ENCODE measurements around the gene SMG7.

SMG7 gene

DNA sequence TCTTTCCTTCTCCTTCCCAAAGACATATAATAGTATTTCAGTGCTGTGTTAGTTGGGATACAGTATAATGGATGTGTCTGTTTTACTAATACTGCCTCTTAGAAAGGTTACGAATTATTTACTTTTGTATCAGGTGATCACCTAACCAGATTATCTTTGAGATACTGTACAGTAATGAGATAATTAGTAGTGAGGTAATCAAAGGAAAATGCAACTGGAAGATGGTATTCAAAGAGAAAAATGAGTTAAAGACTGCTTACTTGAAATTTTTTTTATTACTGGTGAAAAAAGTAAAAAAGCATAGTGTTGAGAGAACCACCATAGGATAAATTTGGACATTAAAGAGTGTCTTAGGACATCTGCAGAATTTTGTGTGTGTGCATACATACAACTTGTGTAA lies 10.9 kb downstream of the SMG7 start:
- Histone ChIP-seq H3K27me3 (ENCODE audit: control insufficient read depth, insufficient read depth, low read length, poor library complexity, severe bottlenecking) (no peaks in the 10 kb centered on the region), H3K27ac (ENCODE audit: insufficient read depth, low read depth, low read length, poor library complexity, severe bottlenecking) (no peak overlapping the region)
- 100% methylated on average over 1 of the region's 1 CpG for WGBS, 2 experiments

DNA sequence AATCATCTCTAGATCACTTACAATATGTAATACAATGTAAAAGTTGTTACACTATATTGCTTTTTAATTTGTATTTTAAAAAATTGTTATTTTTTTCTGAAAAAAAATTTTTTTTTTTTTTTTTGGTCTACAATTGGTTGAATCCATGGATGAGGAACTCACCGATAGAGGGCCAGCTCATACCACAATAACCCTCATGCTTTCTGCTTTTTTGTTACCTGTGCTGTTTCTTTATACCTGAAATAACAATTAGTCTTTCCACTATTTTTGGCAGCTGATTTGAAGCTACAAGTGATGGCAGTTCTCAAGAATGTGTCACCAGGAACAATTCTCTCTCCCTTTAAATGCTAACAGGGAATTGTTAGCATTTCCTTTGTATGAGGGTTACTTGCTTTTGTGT lies 12.0 kb downstream of the SMG7 start:
- Histone ChIP-seq H3K27ac (ENCODE audit: insufficient read depth, low read depth, low read length, poor library complexity, severe bottlenecking) (no peak overlapping the region), H3K9me3 (ENCODE audit: control insufficient read depth, low read length) (no peaks in the 10 kb centered on the region), H3K4me3 (ENCODE audit: insufficient read depth, low read depth, low read length) (no peak overlapping the region), H3K4me1 (ENCODE audit: control insufficient read depth, insufficient read depth, low read length) (no peaks in the 10 kb centered on the region), H3K27me3 (ENCODE audit: control insufficient read depth, insufficient read depth, low read length, poor library complexity, severe bottlenecking) (no peaks in the 10 kb centered on the region), H3K36me3 (ENCODE audit: control insufficient read depth, insufficient read depth, low read length) (no peaks in the 10 kb centered on the region)
- 38 to 44% methylated on average over 1 of the region's 1 CpG for WGBS, 2 experiments

More for the DNA sequence above, 10.9 kb downstream of the SMG7 start:
- Histone ChIP-seq H3K4me3 (ENCODE audit: insufficient read depth, low read depth, low read length) (no peak overlapping the region), H3K4me1 (ENCODE audit: control insufficient read depth, insufficient read depth, low read length) (no peaks in the 10 kb centered on the region), H3K36me3 (ENCODE audit: control insufficient read depth, insufficient read depth, low read length) (no peaks in the 10 kb centered on the region), H3K9me3 (ENCODE audit: control insufficient read depth, low read length) (no peaks in the 10 kb centered on the region)

DNA sequence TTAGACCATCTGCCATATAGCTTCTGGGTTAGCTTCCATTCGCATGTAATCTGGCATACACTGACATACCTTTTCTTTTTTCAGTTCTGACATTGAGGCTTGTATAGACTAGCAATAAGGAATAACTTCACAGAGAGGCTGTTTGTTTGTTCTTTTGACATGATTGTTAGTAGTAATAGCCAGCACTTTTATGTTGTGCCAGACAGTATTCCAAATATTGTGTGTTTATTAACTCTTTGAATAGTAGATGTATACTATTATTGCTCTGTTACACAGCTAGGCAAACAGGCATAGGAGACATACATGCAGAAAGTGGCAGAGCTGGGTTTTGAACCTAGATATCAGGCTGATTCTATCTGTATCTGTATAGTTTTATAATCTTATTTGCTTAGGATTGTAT lies 12.6 kb downstream of the SMG7 start:
- Histone ChIP-seq H3K4me1 (ENCODE audit: control insufficient read depth, insufficient read depth, low read length) (no peaks in the 10 kb centered on the region), H3K27me3 (ENCODE audit: control insufficient read depth, insufficient read depth, low read length, poor library complexity, severe bottlenecking) (no peaks in the 10 kb centered on the region), H3K27ac (ENCODE audit: insufficient read depth, low read depth, low read length, poor library complexity, severe bottlenecking) (no peak overlapping the region), H3K4me3 (ENCODE audit: insufficient read depth, low read depth, low read length) (no peak overlapping the region), H3K36me3 (ENCODE audit: control insufficient read depth, insufficient read depth, low read length) (no peaks in the 10 kb centered on the region), H3K9me3 (ENCODE audit: control insufficient read depth, low read length) (no peaks in the 10 kb centered on the region)
- WGBS, 2 experiments = 100% methylated on average over 1 of the region's 1 CpG; no CpG with 5 or more reads in 1 of the 2 experiments

DNA sequence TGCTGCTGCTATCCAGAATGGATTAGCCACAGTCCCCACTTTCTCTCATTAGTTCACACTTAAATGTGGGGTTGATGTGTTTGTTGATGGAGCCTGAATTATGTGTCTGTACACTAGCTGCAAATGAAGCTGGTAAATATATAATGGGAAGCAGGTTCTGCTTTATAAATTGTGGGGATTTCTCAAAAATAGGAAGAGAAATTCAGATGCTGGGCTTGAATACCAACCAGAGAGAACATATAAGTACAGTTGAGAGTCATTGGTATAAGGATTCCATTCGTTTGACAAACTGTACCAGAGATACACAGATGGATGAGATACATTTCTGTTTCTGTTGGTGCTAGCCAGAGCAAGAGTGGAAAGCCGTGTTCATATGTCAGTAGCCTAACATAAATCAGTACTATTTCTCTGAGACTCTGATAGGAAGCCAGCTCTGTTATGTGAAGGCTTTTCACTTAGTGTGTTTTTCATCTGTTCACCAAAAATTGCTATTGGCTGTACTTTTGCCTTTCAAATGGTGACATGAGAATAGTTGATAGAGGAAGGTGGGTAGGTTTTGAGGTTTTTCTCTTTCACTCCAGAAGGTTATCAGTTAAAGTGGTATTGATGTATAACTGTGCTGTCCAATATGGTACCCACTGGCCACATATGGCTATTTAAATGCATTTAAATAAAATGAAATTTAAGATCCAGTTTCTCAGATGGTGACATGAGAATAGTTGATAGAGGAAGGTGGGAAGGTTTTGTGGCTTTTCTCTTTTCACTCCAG lies 15.6 kb downstream of the SMG7 start:
- 96 to 100% methylated on average over 2 of the region's 2 CpGs for WGBS, 2 experiments
- no peak overlapping the region for H3K27ac ChIP-seq (ENCODE audit: insufficient read depth, low read depth, low read length, poor library complexity, severe bottlenecking)
- H3K36me3 ChIP-seq (ENCODE audit: control insufficient read depth, insufficient read depth, low read length) = no peaks in the 10 kb centered on the region
- no peaks in the 10 kb centered on the region for H3K27me3 ChIP-seq (ENCODE audit: control insufficient read depth, insufficient read depth, low read length, poor library complexity, severe bottlenecking)
- H3K9me3 ChIP-seq (ENCODE audit: control insufficient read depth, low read length) = no peaks in the 10 kb centered on the region
- no peaks in the 10 kb centered on the region for H3K4me1 ChIP-seq (ENCODE audit: control insufficient read depth, insufficient read depth, low read length)
- no peak overlapping the region for H3K4me3 ChIP-seq (ENCODE audit: insufficient read depth, low read depth, low read length)

DNA sequence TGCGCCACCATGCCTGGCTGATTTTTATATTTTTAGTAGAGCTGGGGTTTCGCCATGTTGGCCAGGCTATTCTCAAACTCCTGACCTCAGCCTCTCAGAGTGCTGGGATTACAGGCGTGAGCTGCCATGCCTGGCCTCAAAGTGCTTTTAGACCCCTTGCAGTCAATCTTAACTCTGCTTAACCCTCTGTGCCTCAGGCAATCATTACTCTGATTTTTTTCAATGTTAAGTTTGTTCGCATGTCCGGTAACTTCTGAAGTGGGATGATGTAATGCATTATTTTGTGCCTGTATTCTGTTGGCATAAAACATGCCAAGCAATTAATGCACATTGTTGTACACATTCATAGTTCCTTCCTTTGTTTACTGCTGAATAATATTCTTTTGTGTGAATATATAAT lies 18.6 kb downstream of the SMG7 start:
- 90 to 91% methylated on average over 4 to 5 of the region's 5 CpGs for WGBS, 2 experiments

DNA sequence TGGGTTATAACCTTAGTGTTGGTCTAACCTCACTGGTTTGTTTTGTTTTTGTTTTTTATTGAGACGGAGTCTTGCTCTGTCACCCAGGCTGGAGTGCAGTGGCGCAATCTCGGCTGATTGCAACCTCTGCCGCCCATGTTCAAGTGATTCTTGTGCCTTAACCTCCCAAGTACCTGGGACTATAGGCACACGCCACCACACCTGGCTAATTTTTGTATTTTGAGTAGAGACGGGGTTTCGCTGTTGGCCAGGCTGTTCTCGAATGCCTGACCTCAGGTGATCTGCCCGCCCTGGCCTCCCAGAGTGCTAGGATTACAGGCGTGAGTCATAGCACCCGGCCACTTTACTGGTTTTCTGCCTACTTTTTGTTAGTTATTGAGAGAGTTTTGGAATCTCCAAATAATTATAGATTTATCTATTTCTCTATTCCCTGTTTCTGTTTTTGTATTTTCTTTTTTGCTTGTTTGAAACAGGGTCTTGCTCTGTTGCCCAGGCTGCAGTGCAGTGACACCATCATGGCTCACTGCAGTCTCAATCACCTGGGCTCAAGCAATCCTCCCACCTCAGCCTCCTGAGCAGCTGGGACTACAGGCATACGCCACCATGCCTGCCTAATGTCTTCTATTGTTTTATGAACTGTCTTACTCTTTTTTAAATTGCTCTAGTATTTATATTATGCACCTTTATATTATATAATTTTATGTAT lies 21.4 kb downstream of the SMG7 start:
- no peak overlapping the region for H3K4me3 ChIP-seq (ENCODE audit: insufficient read depth, low read depth, low read length)
- no peak overlapping the region for H3K27ac ChIP-seq (ENCODE audit: insufficient read depth, low read depth, low read length, poor library complexity, severe bottlenecking)
- no peaks in the 10 kb centered on the region for H3K4me1 ChIP-seq (ENCODE audit: control insufficient read depth, insufficient read depth, low read length)
- no peaks in the 10 kb centered on the region for H3K36me3 ChIP-seq (ENCODE audit: control insufficient read depth, insufficient read depth, low read length)
- H3K9me3 ChIP-seq (ENCODE audit: control insufficient read depth, low read length) = no peaks in the 10 kb centered on the region
- no peaks in the 10 kb centered on the region for H3K27me3 ChIP-seq (ENCODE audit: control insufficient read depth, insufficient read depth, low read length, poor library complexity, severe bottlenecking)
- 92 to 93% methylated on average over 11 to 12 of the region's 12 CpGs for WGBS, 2 experiments

More for the DNA sequence above, 18.6 kb downstream of the SMG7 start:
- no peak overlapping the region for H3K4me3 ChIP-seq (ENCODE audit: insufficient read depth, low read depth, low read length)
- H3K4me1 ChIP-seq (ENCODE audit: control insufficient read depth, insufficient read depth, low read length) = no peaks in the 10 kb centered on the region
- no peak overlapping the region for H3K27ac ChIP-seq (ENCODE audit: insufficient read depth, low read depth, low read length, poor library complexity, severe bottlenecking)
- H3K9me3 ChIP-seq (ENCODE audit: control insufficient read depth, low read length) = no peaks in the 10 kb centered on the region
- no peaks in the 10 kb centered on the region for H3K27me3 ChIP-seq (ENCODE audit: control insufficient read depth, insufficient read depth, low read length, poor library complexity, severe bottlenecking)
- H3K36me3 ChIP-seq (ENCODE audit: control insufficient read depth, insufficient read depth, low read length) = no peaks in the 10 kb centered on the region

DNA sequence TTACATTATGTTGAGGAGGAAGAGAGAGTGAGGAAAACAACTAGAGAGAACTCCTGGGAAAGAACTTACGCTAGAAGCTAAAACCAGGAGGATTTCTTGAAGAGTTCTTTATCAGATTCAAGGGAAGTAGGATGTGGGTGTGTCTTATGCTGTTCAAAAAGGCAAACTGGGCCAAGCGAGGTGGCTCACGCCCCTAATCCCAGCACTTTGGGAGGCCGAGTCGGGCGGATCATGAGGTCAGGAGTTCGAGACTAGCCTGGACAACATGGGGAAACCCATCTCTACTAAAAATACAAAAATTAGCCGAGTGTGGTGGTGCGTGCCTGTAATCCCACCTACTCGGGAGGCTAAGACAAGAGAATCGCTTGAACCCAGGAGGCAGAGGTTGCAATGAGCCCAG lies 23.1 kb downstream of the SMG7 start:
- 93 to 94% methylated on average over 11 of the region's 11 CpGs for WGBS, 2 experiments

DNA sequence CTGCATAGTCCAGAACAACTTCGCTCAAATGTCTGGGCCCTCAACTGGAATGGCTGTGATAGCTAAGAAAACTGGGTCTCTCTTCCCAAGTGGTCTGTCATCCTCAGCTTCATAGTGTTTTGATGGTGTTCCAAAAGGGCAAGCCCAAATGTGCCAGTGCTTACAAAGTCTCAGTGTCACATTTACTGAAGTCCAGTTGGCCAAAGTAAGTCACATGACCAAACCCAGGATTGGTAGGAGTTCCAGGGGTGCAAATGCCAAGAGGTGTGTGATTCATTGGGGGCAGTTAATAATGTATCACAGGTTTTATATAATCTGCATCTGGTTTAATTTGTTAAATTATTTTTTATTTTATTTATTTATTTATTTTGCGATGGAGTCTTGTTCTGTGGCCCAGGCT lies 24.9 kb downstream of the SMG7 start:
- Histone ChIP-seq H3K36me3 (ENCODE audit: control insufficient read depth, insufficient read depth, low read length) (no peaks in the 10 kb centered on the region), H3K27ac (ENCODE audit: insufficient read depth, low read depth, low read length, poor library complexity, severe bottlenecking) (no peak overlapping the region), H3K9me3 (ENCODE audit: control insufficient read depth, low read length) (no peaks in the 10 kb centered on the region), H3K4me3 (ENCODE audit: insufficient read depth, low read depth, low read length) (no peak overlapping the region), H3K4me1 (ENCODE audit: control insufficient read depth, insufficient read depth, low read length) (no peaks in the 10 kb centered on the region), H3K27me3 (ENCODE audit: control insufficient read depth, insufficient read depth, low read length, poor library complexity, severe bottlenecking) (no peaks in the 10 kb centered on the region)
- 99 to 100% methylated on average over 2 of the region's 2 CpGs for WGBS, 2 experiments

More for the DNA sequence above, 23.1 kb downstream of the SMG7 start:
- Histone ChIP-seq H3K27ac (ENCODE audit: insufficient read depth, low read depth, low read length, poor library complexity, severe bottlenecking) (no peak overlapping the region), H3K27me3 (ENCODE audit: control insufficient read depth, insufficient read depth, low read length, poor library complexity, severe bottlenecking) (no peaks in the 10 kb centered on the region), H3K36me3 (ENCODE audit: control insufficient read depth, insufficient read depth, low read length) (no peaks in the 10 kb centered on the region), H3K4me3 (ENCODE audit: insufficient read depth, low read depth, low read length) (no peak overlapping the region), H3K4me1 (ENCODE audit: control insufficient read depth, insufficient read depth, low read length) (no peaks in the 10 kb centered on the region), H3K9me3 (ENCODE audit: control insufficient read depth, low read length) (no peaks in the 10 kb centered on the region)

DNA sequence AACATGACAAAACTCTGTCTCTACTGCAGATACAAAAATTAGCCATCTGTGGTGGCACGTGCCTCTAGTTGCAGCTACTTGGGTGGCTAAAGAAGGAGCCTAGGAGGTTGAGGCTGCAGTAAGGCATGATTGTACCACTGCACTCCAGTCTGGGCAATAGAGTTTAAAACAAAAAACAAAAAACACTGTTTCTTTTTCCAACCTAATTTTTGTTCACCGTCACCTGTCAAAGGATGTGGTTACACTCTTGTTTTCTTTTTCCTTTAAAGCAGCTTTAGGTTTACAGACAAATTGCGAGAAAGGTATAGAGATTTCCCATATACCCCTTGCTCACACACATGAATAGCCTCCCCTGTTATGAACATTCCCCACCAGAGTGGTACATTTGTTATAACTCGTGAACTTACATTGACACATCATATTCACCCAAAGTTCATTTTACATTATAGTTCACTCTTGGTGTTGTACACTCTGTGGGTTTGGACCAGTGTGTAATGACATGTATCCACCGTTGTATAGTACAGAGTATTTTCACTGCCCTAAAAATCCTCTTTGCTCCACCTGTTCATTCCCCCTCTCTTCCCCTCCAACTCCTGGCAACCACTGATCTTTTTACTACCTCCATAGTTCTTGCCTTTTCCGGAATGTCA lies 26.2 kb downstream of the SMG7 start:
- no peak overlapping the region for H3K4me3 ChIP-seq (ENCODE audit: insufficient read depth, low read depth, low read length)
- H3K9me3 ChIP-seq (ENCODE audit: control insufficient read depth, low read length) = no peaks in the 10 kb centered on the region
- H3K27ac ChIP-seq (ENCODE audit: insufficient read depth, low read depth, low read length, poor library complexity, severe bottlenecking) = no peak overlapping the region
- no peaks in the 10 kb centered on the region for H3K36me3 ChIP-seq (ENCODE audit: control insufficient read depth, insufficient read depth, low read length)
- H3K27me3 ChIP-seq (ENCODE audit: control insufficient read depth, insufficient read depth, low read length, poor library complexity, severe bottlenecking) = no peaks in the 10 kb centered on the region
- WGBS, 2 experiments = 89 to 91% methylated on average over 5 of the region's 6 CpGs
- H3K4me1 ChIP-seq (ENCODE audit: control insufficient read depth, insufficient read depth, low read length) = no peaks in the 10 kb centered on the region

DNA sequence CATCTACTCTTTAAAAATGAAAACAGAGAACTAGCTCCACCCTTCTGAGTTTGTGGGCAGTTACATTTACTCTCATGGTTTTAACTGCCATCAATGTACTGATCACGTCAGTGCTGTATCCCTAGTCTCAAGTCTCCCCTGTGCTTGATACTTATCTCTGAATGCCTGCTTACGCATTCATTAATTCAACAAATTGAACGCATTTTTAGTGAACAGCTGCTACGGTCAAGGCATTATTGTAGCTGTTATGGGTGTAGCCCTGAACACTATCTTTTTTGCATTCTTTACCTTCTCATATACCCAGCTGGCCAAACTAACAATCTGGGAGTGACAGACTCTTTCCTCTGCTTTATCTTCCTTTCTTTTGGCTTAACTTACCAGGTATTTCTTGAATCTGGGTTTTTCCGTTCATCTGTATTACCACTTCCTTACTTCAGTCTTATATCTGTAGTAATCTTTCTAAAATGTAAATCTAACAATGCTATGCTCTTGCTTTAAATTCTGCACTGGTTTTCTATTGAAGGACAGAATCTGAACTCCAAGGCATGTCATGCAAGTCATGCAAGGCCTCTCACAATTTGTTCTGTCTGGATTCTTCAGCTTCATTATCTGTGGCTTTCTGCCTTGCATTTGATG lies 33.3 kb downstream of the SMG7 start:
- WGBS, 2 experiments = 95% methylated on average over 5 of the region's 5 CpGs
- Histone ChIP-seq H3K27me3 (ENCODE audit: control insufficient read depth, insufficient read depth, low read length, poor library complexity, severe bottlenecking) (no peaks in the 10 kb centered on the region), H3K4me1 (ENCODE audit: control insufficient read depth, insufficient read depth, low read length) (peaks cover 7% of the 10 kb centered on the region), H3K36me3 (ENCODE audit: control insufficient read depth, insufficient read depth, low read length) (no peaks in the 10 kb centered on the region), H3K9me3 (ENCODE audit: control insufficient read depth, low read length) (no peaks in the 10 kb centered on the region), H3K4me3 (ENCODE audit: insufficient read depth, low read depth, low read length) (no peak overlapping the region), H3K27ac (ENCODE audit: insufficient read depth, low read depth, low read length, poor library complexity, severe bottlenecking) (no peak overlapping the region)
